HepG2 (cell line): ENCODE data around the gene RAB3A. TPM values are rescaled to one million over a fixed set of nuclear protein-coding genes. Genes with fewer than 3 reads are reported as not detected.

Source experiments
- ATAC-seq: fragments of 200-7000 bp; cut with Tn5 transposase; 3 replicates; pipeline ENCODE4 v1.9.1; 2020; ENCODE audit warnings: mild to moderate bottlenecking, moderate library complexity
- BruUV-seq: library from RNA; stranded (reverse); fragments of 400-500 nt; replicated peaks from 2 replicates; lab custom pipeline; 2021; lab: Mats Ljungman, UMichigan
- CTCF ChIA-PET: fragments of 300-600 bp; formaldehyde crosslinking; extraction: SDS; loops from one replicate; lab custom pipeline; 2021; ENCODE audit warnings: low total read pairs, inconsistent platforms, low intra/inter-chr PET ratio; lab: Yijun Ruan, JAX
- POLR2A ChIA-PET: fragments of 350-600 bp; sonication (Branson Sonifier 250); formaldehyde crosslinking; loops from one replicate; lab custom pipeline; 2020; ENCODE audit warnings: antibody characterized with exemption, inconsistent platforms; lab: Yijun Ruan, JAX
- DNase-seq: peaks from one replicate; pipeline ENCODE4 v3.0.0-alpha.2; 2015; ENCODE audit warnings: low spot score
- FAIRE-seq: peaks from 3 replicates; lab custom pipeline; 2011; peaks lifted over from hg19 to GRCh38; lab: Jason Lieb, UNC
- H2AFZ ChIP-seq: one replicate; pipeline ENCODE4 v1.6.1; 2011; ENCODE audit warnings: low read length, inconsistent platforms
- H3K27ac ChIP-seq: fragments of 300-600 bp; 3 replicates; pipeline ENCODE4 v1.8.0; 2011; ENCODE audit warnings: mixed run types, mild to moderate bottlenecking, mixed read lengths, low read length, inconsistent platforms; ENCODE audit not compliant: insufficient read depth; ENCODE audit errors: extremely low read length
- H3K27me3 ChIP-seq, 2 experiments: fragments of 200-600 bp in 1 of 2; 2 replicates in 1 of 2; 3 replicates in 1 of 2; pipeline versions ENCODE4 v1.6.0 to v1.8.0; 2011; ENCODE audit warnings: low read length in 2 of 2, mild to moderate bottlenecking in 2 of 2, moderate library complexity in 2 of 2, inconsistent platforms in 1 of 2; ENCODE audit not compliant: insufficient read depth in 2 of 2, control insufficient read depth in 1 of 2
- H3K36me3 ChIP-seq, 2 experiments: fragments of 200-600 bp in 1 of 2; replicated peaks in 1 of 2; 2 replicates in 1 of 2; 3 replicates in 1 of 2; pipeline versions ENCODE4 v1.5.1 to v1.8.0; 2011; ENCODE audit warnings: low read length in 2 of 2, inconsistent platforms in 1 of 2; ENCODE audit not compliant: insufficient read depth in 2 of 2, control insufficient read depth in 1 of 2
- H3K4me1 ChIP-seq: 2 replicates; pipeline ENCODE4 v1.5.1; 2012; ENCODE audit warnings: low read length, inconsistent platforms; ENCODE audit not compliant: insufficient read depth
- H3K4me2 ChIP-seq: 2 replicates; pipeline ENCODE4 v1.6.0; 2011; ENCODE audit warnings: low read depth, low read length, inconsistent platforms
- H3K4me3 ChIP-seq, 3 experiments: fragments of 200-600 bp in 1 of 3; sonication (generic), shearing (Covaris generic) in 1 of 3; replicated peaks in 1 of 3; 2 replicates each; pipeline ENCODE4 v1.5.1; 2011 to 2016; ENCODE audit warnings: low read length in 3 of 3, inconsistent platforms in 2 of 3, low read depth in 2 of 3, mild to moderate bottlenecking in 2 of 3, control low read depth in 1 of 3, mixed read lengths in 1 of 3; ENCODE audit not compliant: insufficient read depth in 1 of 3
- H3K79me2 ChIP-seq: one replicate; pipeline ENCODE4 v1.6.1; 2011; ENCODE audit warnings: low read length, inconsistent platforms; ENCODE audit not compliant: insufficient read depth
- H3K9ac ChIP-seq: 2 replicates; pipeline ENCODE4 v1.6.0; 2011; ENCODE audit warnings: mild to moderate bottlenecking, low read depth, low read length, inconsistent platforms; ENCODE audit not compliant: insufficient read depth
- H3K9me3 ChIP-seq: 2 replicates; pipeline ENCODE4 v1.5.1; 2012; ENCODE audit warnings: mild to moderate bottlenecking, low read length
- H4K20me1 ChIP-seq: 2 replicates; pipeline ENCODE4 v1.6.0; 2011; ENCODE audit warnings: inconsistent platforms, mild to moderate bottlenecking, low read length, moderate library complexity; ENCODE audit not compliant: insufficient read depth
- ELF4 ChIP-seq: sonication (generic); formaldehyde crosslinking; IDR thresholded peaks from 2 replicates; pipeline ENCODE4 v1.5.0; 2020; ENCODE audit warnings: missing genetic modification reagents, mild to moderate bottlenecking, moderate library complexity, borderline replicate concordance
- GZF1 ChIP-seq: sonication (generic); formaldehyde crosslinking; IDR thresholded peaks from 2 replicates; pipeline ENCODE4 v1.5.1; 2020; ENCODE audit warnings: mild to moderate bottlenecking, missing genetic modification reagents
- NCOR1 ChIP-seq: fragments of 200-600 bp; sonication (generic); IDR thresholded peaks from 2 replicates; pipeline ENCODE4 v1.7.0; 2017; ENCODE audit warnings: antibody characterized with exemption, low read length, borderline replicate concordance
- NFYB ChIP-seq: sonication (generic); formaldehyde crosslinking; IDR thresholded peaks from 2 replicates; pipeline ENCODE4 v1.4.0; 2020; ENCODE audit warnings: missing genetic modification reagents
- RFX3 ChIP-seq: IDR thresholded peaks from 2 replicates; pipeline ENCODE4 v1.6.1; 2016; ENCODE audit warnings: missing biosample characterization, missing genetic modification reagents
- RNF2 ChIP-seq: fragments of 450-650 bp; conservative IDR thresholded peaks from 2 replicates; pipeline ENCODE4 v1.6.1; 2016; ENCODE audit warnings: low read depth
- SIN3B ChIP-seq: fragments of 150-350 bp; IDR thresholded peaks from 2 replicates; pipeline ENCODE4 v1.6.1; 2014; ENCODE audit warnings: low read length
- YEATS4 ChIP-seq: sonication (generic); formaldehyde crosslinking; IDR thresholded peaks from 2 replicates; pipeline ENCODE4 v1.4.0; 2020; ENCODE audit warnings: missing genetic modification reagents, borderline replicate concordance
- ZFAT ChIP-seq: sonication (generic); formaldehyde crosslinking; conservative IDR thresholded peaks from 2 replicates; pipeline ENCODE4 v1.8.1; 2023; ENCODE audit warnings: missing genetic modification reagents, inconsistent platforms
- ZNF546 ChIP-seq: sonication (generic); formaldehyde crosslinking; conservative IDR thresholded peaks from 2 replicates; pipeline ENCODE4 v1.8.1; 2023; ENCODE audit warnings: mild to moderate bottlenecking, missing genetic modification reagents
- ZSCAN31 ChIP-seq: sonication (generic); formaldehyde crosslinking; IDR thresholded peaks from 2 replicates; pipeline ENCODE4 v1.5.0; 2020; ENCODE audit warnings: low read depth, mild to moderate bottlenecking, missing genetic modification reagents
- WGBS: methylation state at CpG from one replicate; pipeline ENCODE4 v1.1.6; 2017; ENCODE audit warnings: low lambda C conversion rate; 5-methylcytosine and 5-hydroxymethylcytosine counted together
- in situ Hi-C: cut with HindIII; loops from 2 replicates; pipeline ENCODE4 v1.10.0; 2017; ENCODE audit warnings: low pct_unique_long_range_greater_than_20kb; ENCODE audit not compliant: extremely low pct_ligation_motif_present
- intact Hi-C: fragments of 100-400 bp; cut with micrococcal nuclease; formaldehyde crosslinking; loops from one replicate; pipeline ENCODE4 v1.10.0; 2022; ENCODE audit not compliant: unreplicated experiment
- polyA plus RNA-seq, 8 experiments: library from polyadenylated mRNA; depleted of rRNA in 3 of 8; stranded (reverse) in 7 of 8; unstranded in 1 of 8; fragments of >200 nt; fragmentation: Illumina TruSeq in 4 of 8; extraction: Trizol in 4 of 8; gene quantifications; 2 replicates each; pipeline versions ENCODE4 v1.2.1 to v1.2.3, GENCODE V29; 2011 to 2016; ENCODE audit warnings: low read depth in 4 of 8, missing spikeins in 1 of 8, mixed read lengths in 1 of 8; ENCODE audit not compliant: insufficient read depth in 1 of 8
- total RNA-seq, 5 experiments: library from RNA; depleted of rRNA; stranded (reverse); fragments of >200 nt; fragmentation: Illumina TruSeq; extraction: Trizol; gene quantifications; 2 replicates each; pipeline ENCODE4 v1.2.3, GENCODE V29; 2016; ENCODE audit warnings: low read depth in 1 of 5
- TF ChIP-seq, protein P1 (sequence below): sonication (generic); formaldehyde crosslinking; IDR thresholded peaks from 2 replicates; pipeline ENCODE4 v1.4.0; 2020; ENCODE audit warnings: mild to moderate bottlenecking, low read depth, missing genetic modification reagents
- TF ChIP-seq, protein P2 (sequence below): sonication (generic); formaldehyde crosslinking; IDR thresholded peaks from 2 replicates; pipeline ENCODE4 v1.5.0; 2020; ENCODE audit warnings: missing genetic modification reagents, mild to moderate bottlenecking, borderline replicate concordance
- TF ChIP-seq, protein P3 (sequence below): sonication (generic); formaldehyde crosslinking; IDR thresholded peaks from 2 replicates; pipeline ENCODE4 v1.5.0; 2020; ENCODE audit warnings: mild to moderate bottlenecking, missing genetic modification reagents, borderline replicate concordance

Gene RAB3A
- total and polyA plus RNA-seq, 2 of the 13 experiments (the other 11 are each of a cell fraction or from before 2014, with no cell fraction given) = 0.58 to 0.98 TPM

DNA sequence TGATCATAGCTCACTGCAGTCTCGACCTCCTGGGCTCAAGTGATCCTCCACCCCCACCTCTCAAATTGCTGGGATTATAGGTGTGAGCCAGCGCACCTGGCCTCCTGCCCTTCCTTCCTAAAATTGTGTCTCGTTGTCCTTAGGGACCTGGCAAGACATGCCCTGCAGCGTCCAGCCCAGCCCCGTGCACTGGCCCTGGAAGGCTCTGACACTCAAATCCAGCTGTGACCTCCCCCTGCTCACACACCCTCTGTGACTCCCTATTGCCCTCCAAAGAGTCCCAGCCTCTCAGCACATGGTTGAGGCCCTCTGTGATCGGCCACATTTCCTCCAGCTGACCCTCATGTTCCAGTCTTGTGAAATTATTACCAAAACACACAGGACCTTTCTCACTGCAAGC, 5.9 kb downstream of the RAB3A start (continued):
- TF ChIP-seq ZSCAN31 (CRISPR knock-in tag) = no peak
- no peak for TF ChIP-seq RNF2
- TF ChIP-seq YEATS4 (CRISPR knock-in tag) = no peak

DNA sequence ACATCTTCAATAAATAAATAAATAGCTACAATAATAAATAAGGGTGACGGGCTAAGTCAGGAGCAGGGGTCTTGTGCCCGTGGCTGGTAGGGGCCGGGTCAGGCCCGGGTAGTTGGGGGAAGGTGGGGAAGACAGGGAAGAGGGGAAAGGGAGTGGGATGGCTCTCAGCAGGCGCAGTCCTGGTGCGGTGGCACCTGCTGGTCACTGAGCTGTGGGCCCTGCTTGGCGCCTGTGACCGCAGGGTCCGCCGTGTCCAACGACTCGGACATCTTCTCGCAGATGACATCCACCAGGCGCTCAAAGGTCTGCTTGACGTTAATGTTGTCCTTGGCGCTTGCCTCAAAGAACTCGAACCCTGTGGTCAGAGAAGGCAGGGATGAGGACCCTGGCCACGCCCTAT, 6.5 kb downstream of the RAB3A start:
- 86% methylated on average over 7 of the region's 18 CpGs for WGBS
- ATAC-seq (no peak), FAIRE-seq (no peak), DNase-seq (no peak)
- CTCF ChIA-PET = no interaction called here
- Histone ChIP-seq H2AFZ (no peak overlapping the region), H3K9me3 (no peaks in the 10 kb centered on the region), H3K36me3 (peaks cover 8 to 19% of the 10 kb centered on the region in 2 experiments; a peak in 3 of 5 replicates), H4K20me1 (no peaks in the 10 kb centered on the region), H3K79me2 (peaks cover 7% of the 10 kb centered on the region), H3K9ac (no peak overlapping the region), H3K4me3 (no peak overlapping the region), H3K4me2 (no peak overlapping the region), H3K4me1 (peaks cover 11% of the 10 kb centered on the region), H3K27ac (no peak overlapping the region), H3K27me3 (no peaks in the 10 kb centered on the region; a peak in 1 of 5 replicates)
- TF ChIP-seq, protein P1, sequence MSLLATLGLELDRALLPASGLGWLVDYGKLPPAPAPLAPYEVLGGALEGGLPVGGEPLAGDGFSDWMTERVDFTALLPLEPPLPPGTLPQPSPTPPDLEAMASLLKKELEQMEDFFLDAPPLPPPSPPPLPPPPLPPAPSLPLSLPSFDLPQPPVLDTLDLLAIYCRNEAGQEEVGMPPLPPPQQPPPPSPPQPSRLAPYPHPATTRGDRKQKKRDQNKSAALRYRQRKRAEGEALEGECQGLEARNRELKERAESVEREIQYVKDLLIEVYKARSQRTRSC = no peak
- TF ChIP-seq ELF4 = no peak
- no peak for TF ChIP-seq SIN3B
- TF ChIP-seq RFX3 (CRISPR knock-in tag) = no peak
- TF ChIP-seq GZF1 (CRISPR knock-in tag) = no peak
- TF ChIP-seq, protein P2, sequence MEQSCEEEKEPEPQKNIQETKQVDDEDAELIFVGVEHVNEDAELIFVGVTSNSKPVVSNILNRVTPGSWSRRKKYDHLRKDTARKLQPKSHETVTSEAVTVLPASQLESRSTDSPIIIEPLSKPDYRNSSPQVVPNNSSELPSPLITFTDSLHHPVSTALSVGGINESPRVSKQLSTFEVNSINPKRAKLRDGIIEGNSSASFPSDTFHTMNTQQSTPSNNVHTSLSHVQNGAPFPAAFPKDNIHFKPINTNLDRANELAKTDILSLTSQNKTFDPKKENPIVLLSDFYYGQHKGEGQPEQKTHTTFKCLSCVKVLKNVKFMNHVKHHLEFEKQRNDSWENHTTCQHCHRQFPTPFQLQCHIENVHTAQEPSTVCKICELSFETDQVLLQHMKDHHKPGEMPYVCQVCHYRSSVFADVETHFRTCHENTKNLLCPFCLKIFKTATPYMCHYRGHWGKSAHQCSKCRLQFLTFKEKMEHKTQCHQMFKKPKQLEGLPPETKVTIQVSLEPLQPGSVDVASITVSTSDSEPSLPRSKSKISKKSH (CRISPR knock-in tag) = no peak
- no peak for TF ChIP-seq NCOR1
- TF ChIP-seq ZNF546 (CRISPR knock-in tag) = no peak
- TF ChIP-seq, protein P3, sequence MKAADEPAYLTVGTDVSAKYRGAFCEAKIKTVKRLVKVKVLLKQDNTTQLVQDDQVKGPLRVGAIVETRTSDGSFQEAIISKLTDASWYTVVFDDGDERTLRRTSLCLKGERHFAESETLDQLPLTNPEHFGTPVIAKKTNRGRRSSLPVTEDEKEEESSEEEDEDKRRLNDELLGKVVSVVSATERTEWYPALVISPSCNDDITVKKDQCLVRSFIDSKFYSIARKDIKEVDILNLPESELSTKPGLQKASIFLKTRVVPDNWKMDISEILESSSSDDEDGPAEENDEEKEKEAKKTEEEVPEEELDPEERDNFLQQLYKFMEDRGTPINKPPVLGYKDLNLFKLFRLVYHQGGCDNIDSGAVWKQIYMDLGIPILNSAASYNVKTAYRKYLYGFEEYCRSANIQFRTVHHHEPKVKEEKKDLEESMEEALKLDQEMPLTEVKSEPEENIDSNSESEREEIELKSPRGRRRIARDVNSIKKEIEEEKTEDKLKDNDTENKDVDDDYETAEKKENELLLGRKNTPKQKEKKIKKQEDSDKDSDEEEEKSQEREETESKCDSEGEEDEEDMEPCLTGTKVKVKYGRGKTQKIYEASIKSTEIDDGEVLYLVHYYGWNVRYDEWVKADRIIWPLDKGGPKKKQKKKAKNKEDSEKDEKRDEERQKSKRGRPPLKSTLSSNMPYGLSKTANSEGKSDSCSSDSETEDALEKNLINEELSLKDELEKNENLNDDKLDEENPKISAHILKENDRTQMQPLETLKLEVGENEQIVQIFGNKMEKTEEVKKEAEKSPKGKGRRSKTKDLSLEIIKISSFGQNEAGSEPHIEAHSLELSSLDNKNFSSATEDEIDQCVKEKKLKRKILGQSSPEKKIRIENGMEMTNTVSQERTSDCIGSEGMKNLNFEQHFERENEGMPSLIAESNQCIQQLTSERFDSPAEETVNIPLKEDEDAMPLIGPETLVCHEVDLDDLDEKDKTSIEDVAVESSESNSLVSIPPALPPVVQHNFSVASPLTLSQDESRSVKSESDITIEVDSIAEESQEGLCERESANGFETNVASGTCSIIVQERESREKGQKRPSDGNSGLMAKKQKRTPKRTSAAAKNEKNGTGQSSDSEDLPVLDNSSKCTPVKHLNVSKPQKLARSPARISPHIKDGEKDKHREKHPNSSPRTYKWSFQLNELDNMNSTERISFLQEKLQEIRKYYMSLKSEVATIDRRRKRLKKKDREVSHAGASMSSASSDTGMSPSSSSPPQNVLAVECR = no peak
- no peak for TF ChIP-seq NFYB (CRISPR knock-in tag)
- no peak for TF ChIP-seq ZFAT
- POLR2A ChIA-PET = no interaction called here
- in situ Hi-C loops (no loop called here), intact Hi-C loops (no loop called here)
- no TSS peak for BruUV-seq
